GM19025 (cell line): ENCODE measurements around the gene DLX1.

ENCODE experiments used
- ATAC-seq: cut with Tn5 transposase; IDR thresholded peaks from one replicate; pipeline ENCODE4 v1.9.1; 2021; ENCODE audit warnings: mild to moderate bottlenecking, low read depth, moderate library complexity; ENCODE audit not compliant: unreplicated experiment

DLX1 gene

DNA sequence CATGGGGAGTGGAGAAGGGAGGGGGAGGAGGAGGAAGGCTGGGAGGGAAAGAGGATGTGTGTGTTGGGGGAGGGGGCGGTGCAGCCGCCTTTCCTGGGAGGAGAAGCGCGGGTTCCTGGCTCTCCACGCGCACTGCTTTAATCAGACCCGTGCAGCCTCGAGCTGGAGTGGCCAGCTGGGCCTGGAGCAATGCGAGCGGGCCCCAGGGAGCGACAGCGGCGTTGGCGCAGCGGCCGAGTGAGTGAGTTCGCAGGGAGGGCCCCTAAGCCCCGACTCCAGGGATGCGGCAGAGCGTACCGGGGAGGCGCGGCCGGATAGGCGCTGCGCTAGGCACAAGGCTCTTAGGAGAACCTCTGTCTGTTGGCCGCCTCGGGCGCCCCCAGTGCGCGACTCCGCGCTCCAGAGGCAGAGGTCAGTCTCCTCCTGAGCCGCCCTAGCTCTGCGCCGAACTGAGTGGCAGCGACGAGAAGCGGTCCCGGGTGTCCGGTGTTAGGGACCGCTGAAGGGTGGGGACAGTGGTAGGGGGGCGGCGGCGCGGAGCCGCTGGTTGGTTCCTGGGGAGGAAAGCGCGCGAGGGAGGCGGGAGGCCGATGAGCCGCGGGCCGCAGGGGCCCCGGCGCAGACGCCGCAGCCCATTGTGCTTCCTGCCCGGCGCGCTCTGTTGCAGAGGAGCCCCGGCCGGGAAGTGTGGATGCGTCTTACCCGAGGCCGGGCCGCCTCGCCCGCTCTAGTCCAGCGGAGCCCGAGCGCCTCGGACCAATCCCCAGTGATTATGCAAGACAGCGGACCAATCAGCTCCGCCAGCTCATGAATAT lies 455 bp upstream of the DLX1 start:
- ATAC-seq, result peak; percentile 89

DNA sequence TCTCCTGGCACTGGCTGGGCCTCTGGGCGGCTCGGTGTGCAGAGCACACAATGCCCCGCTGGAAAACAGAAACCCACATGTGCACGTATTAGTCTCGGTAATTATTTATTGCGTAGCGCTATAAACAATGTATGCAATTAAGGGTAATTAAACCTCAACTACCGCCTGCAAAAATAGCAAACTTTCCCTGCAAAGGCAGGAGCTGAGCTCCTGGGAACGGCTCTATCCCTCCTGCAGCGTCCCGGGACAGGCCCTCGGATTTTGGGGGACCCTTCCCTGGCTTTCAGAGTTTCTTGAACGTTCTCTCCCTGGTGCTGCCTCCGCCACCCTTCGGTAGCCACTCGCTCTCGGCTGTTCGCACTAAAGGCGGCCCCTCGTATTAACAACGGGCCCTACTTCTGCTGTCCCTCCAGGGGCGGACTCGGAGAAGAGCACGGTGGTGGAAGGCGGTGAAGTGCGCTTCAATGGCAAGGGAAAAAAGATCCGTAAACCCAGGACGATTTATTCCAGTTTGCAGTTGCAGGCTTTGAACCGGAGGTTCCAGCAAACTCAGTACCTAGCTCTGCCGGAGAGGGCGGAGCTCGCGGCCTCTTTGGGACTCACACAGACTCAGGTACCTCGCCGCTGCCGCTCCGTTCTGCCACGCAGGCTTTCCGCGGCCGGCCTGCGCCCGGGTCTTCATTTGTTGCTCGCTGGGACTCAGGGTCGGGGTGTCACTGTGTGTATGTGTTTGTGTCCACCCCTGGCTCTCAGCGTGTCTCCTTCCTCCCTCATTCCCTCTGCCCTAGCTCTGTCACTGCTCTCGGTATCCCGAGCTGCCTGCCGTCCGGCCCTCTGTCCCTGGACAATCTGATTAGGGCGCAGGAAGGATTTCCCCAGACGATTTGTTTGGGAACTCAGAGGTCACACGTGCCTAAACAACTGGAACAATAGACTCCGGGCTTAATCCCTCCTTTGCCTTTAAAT lies 1.2 kb downstream of the DLX1 start:
- ATAC-seq, result no peak

- no peak for ATAC-seq
Measured at GRCh38 chr2:172087207-172087779, 2.0 kb downstream of the DLX1 start.

GRCh38 chr2:172087780-172088244 lies 2.5 kb downstream of the DLX1 start:
- no peak for ATAC-seq

DNA sequence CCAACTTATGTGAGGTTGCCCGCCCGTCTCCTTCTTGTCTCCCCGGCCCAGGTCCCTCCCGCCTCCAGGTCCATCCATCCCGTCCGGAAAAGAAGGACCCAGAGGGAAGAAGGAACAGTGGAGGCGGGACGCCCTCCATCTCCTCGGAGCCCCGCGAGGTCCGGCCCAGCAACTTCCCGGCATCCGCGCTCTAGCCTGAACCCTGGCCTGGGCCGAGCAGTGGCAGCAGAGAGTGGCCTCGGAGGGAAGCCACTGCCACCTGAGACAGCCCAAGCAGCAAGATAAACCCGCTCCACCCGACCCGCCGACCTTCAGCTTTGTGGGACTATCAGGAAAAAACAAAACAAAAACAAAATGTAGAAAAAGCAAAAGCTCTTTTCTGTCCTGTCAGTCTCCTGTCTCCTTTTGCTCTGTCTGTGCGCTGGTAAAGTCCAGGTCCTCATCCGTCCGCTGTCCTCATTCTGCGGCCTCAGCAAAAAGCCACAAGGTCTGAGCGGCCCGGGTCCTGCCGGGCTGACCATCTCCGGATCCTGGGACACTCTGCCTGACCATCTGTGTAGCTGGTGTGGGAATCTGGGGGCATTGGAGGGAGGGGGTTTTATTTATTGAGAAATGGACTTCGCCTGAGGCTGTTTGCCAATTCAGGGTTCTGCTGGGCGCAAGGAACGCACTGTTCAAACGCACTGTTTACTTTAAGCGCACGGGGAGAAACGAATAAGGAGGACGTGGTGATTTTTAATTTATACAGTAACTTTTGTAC lies 3.1 kb downstream of the DLX1 start:
- ATAC-seq, result no peak

DNA sequence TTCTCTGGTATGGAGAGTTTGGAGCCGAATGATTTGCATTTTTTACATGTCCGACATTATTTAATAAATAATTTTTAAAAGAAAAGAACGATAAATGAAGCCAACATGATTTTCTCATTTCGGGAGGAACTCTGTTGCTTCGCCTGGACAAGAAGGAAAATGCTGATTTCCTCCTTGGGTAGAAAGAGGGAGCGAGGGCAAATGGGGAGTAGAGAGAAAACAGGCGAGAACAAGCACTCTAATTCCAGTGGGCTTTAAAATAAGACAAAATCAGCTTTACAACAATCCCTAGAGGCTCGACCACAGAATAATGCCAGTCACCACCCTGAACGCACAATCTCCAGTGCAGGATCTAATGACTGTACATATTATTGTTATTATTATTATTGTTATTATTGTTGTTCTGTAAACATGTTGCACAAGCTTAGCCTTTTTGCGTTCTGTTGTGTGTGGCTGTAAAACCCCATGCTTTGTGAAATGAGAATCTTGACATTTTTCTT lies 3.7 kb downstream of the DLX1 start:
- no peak for ATAC-seq

GRCh38 chr2:172089633-172090032 lies 4.3 kb downstream of the DLX1 start:
- no peak for ATAC-seq

GRCh38 chr2:172090044-172090961 lies 5.0 kb downstream of the DLX1 start:
- ATAC-seq, result no peak

- no peak for ATAC-seq
Measured at GRCh38 chr2:172091000-172091641, 5.8 kb downstream of the DLX1 start.

DNA sequence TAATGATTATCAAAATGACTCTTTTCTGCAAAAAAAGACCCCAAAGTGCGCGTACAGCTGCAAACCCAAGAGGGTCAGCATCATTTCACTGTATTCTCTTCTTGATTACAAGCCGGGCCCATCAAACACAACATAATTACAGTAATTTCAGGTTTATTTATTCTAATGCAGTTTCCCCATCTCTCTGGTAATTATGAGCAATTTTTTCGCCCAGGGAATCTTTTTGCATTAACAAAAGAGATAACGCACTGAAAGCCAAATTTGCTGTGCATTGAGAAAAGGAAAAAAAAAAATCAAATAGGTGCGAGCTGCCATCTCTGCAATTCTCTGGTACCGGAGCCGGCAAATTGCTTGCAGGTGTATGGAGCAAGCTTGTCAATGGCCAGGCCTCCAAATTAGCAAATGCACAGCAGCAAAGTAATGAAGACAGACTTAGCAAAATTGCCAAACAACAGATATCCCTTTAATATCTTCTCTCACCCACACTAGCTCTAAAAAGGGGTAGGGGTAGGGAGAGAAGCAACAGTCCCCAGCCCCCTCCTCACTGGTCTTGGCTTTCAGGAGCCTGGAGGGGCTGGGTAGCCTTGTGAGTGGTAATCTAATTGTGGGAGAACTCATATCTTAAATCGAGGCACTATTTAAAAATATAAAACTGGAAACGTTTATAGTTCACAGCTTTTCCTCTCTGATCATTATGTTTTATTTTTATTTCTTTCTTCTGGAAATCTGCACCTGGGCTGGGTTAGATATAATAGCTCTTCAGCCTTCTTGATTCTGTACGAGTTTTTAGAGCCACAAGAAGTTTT lies 6.7 kb downstream of the DLX1 start:
- no peak for ATAC-seq

- no peak for ATAC-seq
Measured at GRCh38 chr2:172092716-172093415, 7.6 kb downstream of the DLX1 start.

DNA sequence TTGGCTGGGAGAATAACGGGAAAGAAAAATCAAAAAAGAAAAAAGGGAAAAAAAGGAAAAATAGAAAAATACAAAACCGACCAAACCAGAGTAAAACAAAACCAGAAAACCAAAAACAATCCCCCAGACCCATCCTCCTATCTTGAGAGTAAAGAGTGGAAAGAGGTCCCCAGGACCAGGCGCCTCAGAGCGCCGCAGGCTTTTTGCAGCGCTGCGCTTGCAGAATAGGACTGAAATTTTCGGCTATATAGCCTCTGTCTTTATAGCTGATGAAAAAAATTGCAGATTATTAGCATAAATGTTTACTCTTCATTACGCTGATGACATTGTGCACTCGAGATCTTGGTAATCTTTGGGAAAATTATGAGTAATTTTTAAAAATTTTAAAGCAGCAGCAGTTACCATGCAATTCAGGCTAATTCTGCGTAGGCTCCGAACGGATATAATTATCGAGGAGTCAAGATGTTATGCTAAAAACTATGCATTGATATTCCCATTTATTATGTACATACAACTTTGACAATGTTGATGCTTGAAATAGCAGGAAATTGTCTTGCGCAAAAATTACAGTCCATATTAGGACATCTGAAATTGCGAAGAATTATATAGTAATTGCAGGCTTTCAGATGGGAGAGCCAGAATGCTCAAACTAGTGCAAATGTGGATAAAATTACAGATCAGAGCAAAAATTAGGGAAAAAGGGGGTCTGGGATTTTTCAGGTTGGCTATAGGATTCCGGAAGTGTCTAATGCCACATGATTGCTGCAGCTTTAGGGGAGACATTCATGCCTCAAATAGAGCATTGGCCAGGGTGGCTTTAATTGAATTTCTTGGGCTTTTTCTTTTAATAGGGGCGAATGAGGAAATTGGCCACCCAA lies 8.3 kb downstream of the DLX1 start:
- no peak for ATAC-seq

- ATAC-seq, result no peak
Measured at GRCh38 chr2:172094294-172095145, 9.2 kb downstream of the DLX1 start.

DNA sequence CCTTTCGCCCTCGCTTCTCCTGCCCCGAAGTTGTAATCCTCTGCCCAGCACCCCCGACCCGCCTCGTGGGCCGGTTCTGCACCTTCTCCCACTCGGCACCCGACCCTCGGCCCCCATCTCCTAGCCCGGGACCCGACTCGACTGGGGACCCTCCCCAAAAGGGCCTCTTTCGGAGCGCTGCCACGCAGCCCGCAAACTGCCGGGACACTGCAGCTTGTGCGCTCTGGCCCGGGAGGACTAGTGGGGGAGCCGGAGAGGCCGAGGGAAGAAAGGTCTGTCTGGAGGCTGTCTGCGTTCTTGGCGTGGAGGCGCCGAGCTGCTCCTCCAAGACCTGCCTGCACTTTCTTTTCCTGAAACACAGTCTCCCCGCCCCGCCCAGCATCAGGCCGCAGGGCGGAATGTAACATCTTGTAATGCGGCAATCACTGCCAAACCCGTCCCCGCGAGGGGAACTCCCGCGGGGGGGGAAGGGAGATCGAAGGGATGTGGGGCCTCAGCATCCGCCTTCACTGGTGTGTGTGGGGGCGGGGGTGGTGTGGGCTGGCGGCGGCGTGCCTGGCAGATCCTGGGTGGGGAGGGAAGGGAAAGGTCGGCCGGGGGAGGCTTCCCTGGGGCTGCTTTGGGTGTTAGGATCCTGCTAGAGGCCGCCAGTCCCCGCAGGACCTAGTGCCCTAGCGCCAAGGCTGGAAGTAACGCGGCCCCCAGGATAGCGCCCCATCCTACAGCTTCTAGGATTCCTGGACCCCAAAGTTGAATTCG lies 10.0 kb downstream of the DLX1 start:
- no peak for ATAC-seq
